ENCODE measurements around the gene LHPP.
"Not testable (repeated sequence)": the region's sequence is repeated elsewhere in the genome, so short reads cannot be mapped to it uniquely, and the experiment has no call there.

LHPP gene

GRCh38 chr10:124430077-124430476 is 31.5 kb upstream of the LHPP start:
- Mint-ChIP-seq H3K27ac (no peak overlapping the region), H3K36me3 (no peaks in the 10 kb centered on the region), H3K4me3 (no peak overlapping the region), H3K9me3 (no peaks in the 10 kb centered on the region), H3K27me3 (peaks cover 37% of the 10 kb centered on the region), H3K4me1 (no peaks in the 10 kb centered on the region)
- CTCF ChIA-PET: no interaction called here
- DNase-seq: no peak

- Mint-ChIP-seq H3K27me3 (peaks cover 18% of the 10 kb centered on the region), H3K9me3 (no peaks in the 10 kb centered on the region), H3K4me1 (no peaks in the 10 kb centered on the region), H3K4me3 (no peak overlapping the region), H3K27ac (no peak overlapping the region), H3K36me3 (no peaks in the 10 kb centered on the region)
- DNase-seq: no peak
- CTCF ChIA-PET: no interaction called here
Observed at GRCh38 chr10:124433461-124433860, 28.2 kb upstream of the LHPP start.

- CTCF ChIA-PET: not testable (repeated sequence)
Observed at GRCh38 chr10:124435683-124436082, 25.9 kb upstream of the LHPP start.

GRCh38 chr10:124436191-124436638 is 25.4 kb upstream of the LHPP start:
- no peak for DNase-seq

More at GRCh38 chr10:124435683-124436082, 25.9 kb upstream of the LHPP start:
- not testable (repeated sequence) for H3K4me3 Mint-ChIP-seq, H3K27me3 Mint-ChIP-seq, H3K36me3 Mint-ChIP-seq, DNase-seq, H3K27ac Mint-ChIP-seq, H3K9me3 Mint-ChIP-seq, H3K4me1 Mint-ChIP-seq

GRCh38 chr10:124441694-124442093 is 19.9 kb upstream of the LHPP start:
- H3K4me1 Mint-ChIP-seq, CTCF ChIA-PET, H3K27ac Mint-ChIP-seq, H3K36me3 Mint-ChIP-seq, DNase-seq, H3K9me3 Mint-ChIP-seq, H3K4me3 Mint-ChIP-seq: not testable (repeated sequence)
- H3K27me3 Mint-ChIP-seq: peaks cover 34% of the 10 kb centered on the region

More at GRCh38 chr10:124436191-124436638, 25.4 kb upstream of the LHPP start:
- Mint-ChIP-seq H3K36me3 (no peaks in the 10 kb centered on the region), H3K9me3 (no peaks in the 10 kb centered on the region), H3K27ac (no peak overlapping the region), H3K4me1 (no peaks in the 10 kb centered on the region), H3K27me3 (peaks cover 3% of the 10 kb centered on the region), H3K4me3 (no peak overlapping the region)
- CTCF ChIA-PET: no interaction called here

- Mint-ChIP-seq H3K4me1 (peaks cover 20% of the 10 kb centered on the region), H3K4me3 (no peak overlapping the region), H3K27ac (peak overlapping the region; percentile 28), H3K36me3 (peaks cover 2% of the 10 kb centered on the region), H3K9me3 (no peaks in the 10 kb centered on the region), H3K27me3 (peaks cover 84% of the 10 kb centered on the region)
- CTCF ChIA-PET: no interaction called here
- DNase-seq: no peak
Observed at GRCh38 chr10:124446830-124447750, 14.5 kb upstream of the LHPP start.

- no peak overlapping the region for H3K27ac Mint-ChIP-seq
- peaks cover 2% of the 10 kb centered on the region for H3K36me3 Mint-ChIP-seq
- peaks cover 92% of the 10 kb centered on the region for H3K27me3 Mint-ChIP-seq
- no peak for DNase-seq
- H3K9me3 Mint-ChIP-seq: no peaks in the 10 kb centered on the region
- peak overlapping the region; percentile 4 for H3K4me3 Mint-ChIP-seq
- peaks cover 20% of the 10 kb centered on the region for H3K4me1 Mint-ChIP-seq
- CTCF ChIA-PET: interaction anchor here (1.4 kb wide), 1 partner anchor 17 kb away, joined by 3 read pairs; no protein-coding TSS in a partner anchor
Observed at GRCh38 chr10:124447751-124448466, 13.7 kb upstream of the LHPP start.

GRCh38 chr10:124448696-124449169 is 12.9 kb upstream of the LHPP start:
- Mint-ChIP-seq H3K27ac (no peak overlapping the region), H3K4me1 (peaks cover 20% of the 10 kb centered on the region), H3K4me3 (no peak overlapping the region), H3K36me3 (peaks cover 2% of the 10 kb centered on the region), H3K27me3 (peaks cover 97% of the 10 kb centered on the region), H3K9me3 (no peaks in the 10 kb centered on the region)
- CTCF ChIA-PET: interaction anchor here (1.4 kb wide), 1 partner anchor 16 kb away, joined by 3 read pairs; no protein-coding TSS in a partner anchor
- DNase-seq: no peak

GRCh38 chr10:124449170-124450011 is 12.2 kb upstream of the LHPP start:
- CTCF ChIA-PET: interaction anchor here (1.4 kb wide), 1 partner anchor 15 kb away, joined by 3 read pairs; no protein-coding TSS in a partner anchor
- H3K27ac Mint-ChIP-seq: no peak overlapping the region

GRCh38 chr10:124450012-124450782 is 11.4 kb upstream of the LHPP start, which contains the start of gene NKX1-2:
NKX1-2 (minus strand) TSS chr10:124450035; CDS start chr10:124449943, 92 bp downstream.
- no peak within 1 kb of the TSS for H3K27ac Mint-ChIP-seq
- peaks cover 20% of the 10 kb centered on the region for H3K4me1 Mint-ChIP-seq
- H3K4me3 Mint-ChIP-seq: peak within 1 kb of the TSS; percentile 21
- peaks cover 97% of the 10 kb centered on the region for H3K27me3 Mint-ChIP-seq
- no peaks in the 10 kb centered on the region for H3K9me3 Mint-ChIP-seq
- CTCF ChIA-PET: no interaction called here
- no peak for DNase-seq
- peaks cover 2% of the 10 kb centered on the region for H3K36me3 Mint-ChIP-seq

More at GRCh38 chr10:124449170-124450011, 12.2 kb upstream of the LHPP start:
- H3K36me3 Mint-ChIP-seq: peaks cover 2% of the 10 kb centered on the region
- peaks cover 97% of the 10 kb centered on the region for H3K27me3 Mint-ChIP-seq
- no peaks in the 10 kb centered on the region for H3K9me3 Mint-ChIP-seq
- H3K4me3 Mint-ChIP-seq: no peak overlapping the region
- no peak for DNase-seq
- H3K4me1 Mint-ChIP-seq: peaks cover 20% of the 10 kb centered on the region

GRCh38 chr10:124450783-124451057 is 10.9 kb upstream of the LHPP start:
- Mint-ChIP-seq H3K4me3 (no peak overlapping the region), H3K36me3 (peaks cover 2% of the 10 kb centered on the region)
- CTCF ChIA-PET: no interaction called here

GRCh38 chr10:124451276-124451675 is 10.3 kb upstream of the LHPP start:
- no peaks in the 10 kb centered on the region for H3K9me3 Mint-ChIP-seq
- peaks cover 20% of the 10 kb centered on the region for H3K4me1 Mint-ChIP-seq
- peaks cover 100% of the 10 kb centered on the region for H3K27me3 Mint-ChIP-seq
- no peak for DNase-seq
- CTCF ChIA-PET: no interaction called here
- H3K4me3 Mint-ChIP-seq: no peak overlapping the region
- no peak overlapping the region for H3K27ac Mint-ChIP-seq
- H3K36me3 Mint-ChIP-seq: peaks cover 2% of the 10 kb centered on the region

More at GRCh38 chr10:124450783-124451057, 10.9 kb upstream of the LHPP start:
- no peak overlapping the region for H3K27ac Mint-ChIP-seq
- H3K4me1 Mint-ChIP-seq: peaks cover 20% of the 10 kb centered on the region
- no peak for DNase-seq
- peaks cover 99% of the 10 kb centered on the region for H3K27me3 Mint-ChIP-seq
- no peaks in the 10 kb centered on the region for H3K9me3 Mint-ChIP-seq

GRCh38 chr10:124453960-124454610 is 7.5 kb upstream of the LHPP start:
- H3K4me1 Mint-ChIP-seq: peaks cover 11% of the 10 kb centered on the region
- H3K4me3 Mint-ChIP-seq: no peak overlapping the region
- CTCF ChIA-PET: no interaction called here
- H3K9me3 Mint-ChIP-seq: no peaks in the 10 kb centered on the region
- DNase-seq: no peak
- H3K27ac Mint-ChIP-seq: no peak overlapping the region
- H3K36me3 Mint-ChIP-seq: peaks cover 2% of the 10 kb centered on the region
- H3K27me3 Mint-ChIP-seq: peaks cover 98% of the 10 kb centered on the region
